HCEC 1CT (cell line): Measurements from ENCODE around the gene PITPNM1.

Source experiments
- DNase-seq: peaks from one replicate; pipeline ENCODE4 v3.0.0-alpha.2; 2017

Gene PITPNM1

GRCh38 chr11:67463186-67463585 is 42.0 kb downstream of the PITPNM1 start:
- DNase-seq: no peak

DNA sequence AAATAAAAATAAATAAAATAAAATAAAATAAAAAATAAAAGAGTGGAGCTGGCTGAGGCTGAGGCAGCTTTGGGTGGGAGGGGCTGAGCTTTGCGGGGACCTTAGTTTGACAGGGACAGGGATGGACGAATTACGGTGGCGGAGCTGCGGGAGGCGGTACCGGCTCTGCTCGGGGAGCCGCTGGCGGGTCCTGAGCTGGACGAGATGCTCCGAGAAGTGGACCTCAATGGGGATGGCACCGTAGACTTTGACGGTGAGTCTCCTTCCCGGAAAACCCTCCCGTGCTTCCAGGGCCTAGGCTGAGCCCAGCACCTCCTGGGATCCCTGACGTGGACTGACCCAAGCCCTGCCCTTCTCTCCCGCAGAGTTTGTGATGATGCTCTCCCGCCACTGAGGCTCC is 46.9 kb downstream of the PITPNM1 start:
- DNase-seq: no peak

DNA sequence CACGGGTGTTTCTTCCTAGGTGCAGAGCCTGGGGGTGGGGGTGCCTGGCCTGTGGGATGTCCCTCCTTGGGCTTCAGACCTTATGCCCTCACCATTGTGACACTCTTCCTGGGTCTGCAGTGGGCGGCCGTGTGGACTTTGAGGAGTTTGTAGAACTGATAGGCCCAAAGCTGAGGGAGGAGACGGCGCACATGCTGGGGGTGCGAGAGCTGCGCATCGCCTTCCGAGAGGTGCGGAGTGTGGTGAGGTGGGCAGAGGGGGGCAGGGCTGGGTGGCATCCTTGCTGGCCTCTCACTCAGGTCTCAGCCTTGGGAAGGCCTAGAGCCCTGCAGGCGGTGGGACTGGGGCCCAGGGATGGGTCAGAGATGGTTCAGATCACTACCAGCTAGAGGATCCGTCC is 47.7 kb downstream of the PITPNM1 start:
- DNase-seq: no peak

- DNase-seq: no peak
Observed at GRCh38 chr11:67456068-67456705, 49.0 kb downstream of the PITPNM1 start.

DNA sequence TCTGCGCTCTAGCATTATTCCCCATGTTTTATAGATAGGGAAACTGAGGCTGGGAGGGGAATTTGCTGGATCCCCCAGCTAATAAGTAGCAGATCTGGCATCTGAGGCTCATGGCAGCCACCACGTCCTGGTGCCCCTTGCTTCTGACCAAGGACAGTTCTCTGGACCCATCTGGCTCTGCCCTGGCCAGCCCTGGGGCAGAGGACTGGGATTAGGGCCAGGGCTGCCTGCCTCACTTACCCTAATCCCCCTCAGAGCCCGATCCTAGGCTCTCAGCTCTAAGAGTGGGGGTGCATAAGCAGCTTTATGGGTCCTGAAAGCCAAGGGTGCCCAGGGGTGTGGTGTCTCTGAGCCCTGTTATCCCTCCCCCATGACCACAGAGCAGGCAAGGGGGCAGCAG is 50.1 kb downstream of the PITPNM1 start, which contains the start of gene CABP4:
CABP4 (plus strand) TSS at position 301 of the 400 bp plus-strand sequence; CDS start at position 371, 70 bp downstream.
- DNase-seq: no peak

- no peak for DNase-seq
Observed at GRCh38 chr11:67453816-67454732, 51.1 kb downstream of the PITPNM1 start.

GRCh38 chr11:67452141-67452952 is 52.8 kb downstream of the PITPNM1 start, which contains the start of gene GPR152:
TSS of gene GPR152 (minus strand) at chr11:67452729. CDS start at chr11:67452724, 5 bp downstream.
- no peak for DNase-seq

DNA sequence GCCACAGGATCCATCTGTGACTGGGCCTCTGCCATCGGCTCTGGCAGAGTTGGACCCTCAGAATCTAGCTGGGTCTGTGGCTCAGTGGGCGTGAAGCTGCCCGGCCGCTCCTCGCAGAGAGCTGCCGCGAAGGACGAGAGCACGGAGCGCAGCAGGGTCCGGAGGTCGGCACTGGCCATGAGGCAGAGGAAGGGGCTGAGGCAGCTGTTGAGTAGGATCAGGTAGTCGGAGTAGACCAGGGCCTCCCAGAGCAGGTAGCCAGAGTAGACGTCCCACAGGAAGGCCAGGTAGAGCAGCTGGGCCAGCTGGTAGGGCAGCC is 53.5 kb downstream of the PITPNM1 start:
- DNase-seq: no peak

GRCh38 chr11:67450796-67451657 is 54.1 kb downstream of the PITPNM1 start:
- DNase-seq: no peak

- no peak for DNase-seq
Observed at GRCh38 chr11:67449116-67449844, 55.9 kb downstream of the PITPNM1 start.

GRCh38 chr11:67448220-67448609 is 56.9 kb downstream of the PITPNM1 start:
- DNase-seq: no peak

DNA sequence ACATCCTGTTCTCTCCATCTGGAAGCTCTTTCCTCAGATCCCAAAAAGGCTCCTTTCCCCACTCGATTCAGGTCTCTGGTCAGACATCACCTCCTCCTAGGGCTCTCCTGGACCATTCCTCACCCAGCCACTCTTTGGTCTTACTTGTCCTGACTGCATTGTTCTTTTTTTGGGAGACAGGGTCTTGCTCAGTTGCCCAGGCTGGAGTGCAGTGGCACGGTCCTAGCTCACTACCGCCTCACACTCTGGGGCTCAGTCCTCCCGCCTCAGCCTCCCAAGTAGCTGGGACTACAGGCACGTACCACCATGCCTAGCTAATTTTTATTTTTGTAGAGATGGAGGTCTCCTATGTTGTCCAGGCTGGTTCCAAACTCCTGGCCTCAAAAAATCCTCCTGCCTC is 59.6 kb downstream of the PITPNM1 start:
- no peak for DNase-seq

DNA sequence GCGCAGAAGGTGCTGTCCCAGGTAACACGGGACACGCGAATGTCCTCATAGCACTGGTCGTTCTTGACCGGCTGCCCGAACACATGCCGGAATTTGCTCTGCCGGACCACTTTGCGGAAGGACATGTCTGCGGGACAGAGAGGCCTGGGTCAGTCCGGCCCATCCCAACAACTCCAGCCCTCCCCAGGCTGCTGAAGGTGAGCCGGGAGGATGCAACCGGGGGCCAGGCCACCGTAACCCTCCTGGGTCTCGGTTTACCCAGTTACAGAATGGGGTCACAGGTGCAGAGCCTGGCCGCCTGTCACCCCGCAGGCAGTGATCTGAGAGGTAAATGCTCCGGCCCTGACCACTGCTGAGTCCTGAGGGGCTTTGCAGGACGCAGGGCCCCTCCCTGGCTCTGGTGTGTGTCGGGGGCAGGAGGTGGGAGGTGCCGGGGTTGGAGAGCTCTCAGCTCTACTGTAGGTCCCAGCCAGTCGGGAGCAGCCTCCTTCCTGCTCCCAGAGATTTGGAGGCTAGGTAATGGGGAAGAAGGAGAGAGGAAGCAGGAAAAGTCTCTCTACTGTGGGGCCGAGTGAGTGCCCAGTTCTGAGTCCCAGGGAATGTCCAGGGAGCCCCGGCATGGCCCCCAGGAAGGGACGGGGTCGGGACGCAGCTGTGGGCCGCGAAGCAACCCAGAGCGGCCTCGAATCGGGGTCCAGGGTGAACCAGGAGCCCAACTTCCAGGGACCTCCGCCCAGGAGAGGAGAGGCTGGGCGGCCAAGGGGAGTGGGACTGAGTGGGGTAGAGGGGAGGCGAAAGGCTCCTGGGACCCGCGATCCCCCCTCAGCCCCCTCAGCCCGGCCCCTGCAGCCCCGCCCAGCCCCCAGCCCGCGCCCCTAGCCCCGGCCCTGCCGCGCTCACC is 62.4 kb downstream of the PITPNM1 start:
- DNase-seq: no peak
